ENCODE results near the gene EHBP1L1.

EHBP1L1 gene

DNA sequence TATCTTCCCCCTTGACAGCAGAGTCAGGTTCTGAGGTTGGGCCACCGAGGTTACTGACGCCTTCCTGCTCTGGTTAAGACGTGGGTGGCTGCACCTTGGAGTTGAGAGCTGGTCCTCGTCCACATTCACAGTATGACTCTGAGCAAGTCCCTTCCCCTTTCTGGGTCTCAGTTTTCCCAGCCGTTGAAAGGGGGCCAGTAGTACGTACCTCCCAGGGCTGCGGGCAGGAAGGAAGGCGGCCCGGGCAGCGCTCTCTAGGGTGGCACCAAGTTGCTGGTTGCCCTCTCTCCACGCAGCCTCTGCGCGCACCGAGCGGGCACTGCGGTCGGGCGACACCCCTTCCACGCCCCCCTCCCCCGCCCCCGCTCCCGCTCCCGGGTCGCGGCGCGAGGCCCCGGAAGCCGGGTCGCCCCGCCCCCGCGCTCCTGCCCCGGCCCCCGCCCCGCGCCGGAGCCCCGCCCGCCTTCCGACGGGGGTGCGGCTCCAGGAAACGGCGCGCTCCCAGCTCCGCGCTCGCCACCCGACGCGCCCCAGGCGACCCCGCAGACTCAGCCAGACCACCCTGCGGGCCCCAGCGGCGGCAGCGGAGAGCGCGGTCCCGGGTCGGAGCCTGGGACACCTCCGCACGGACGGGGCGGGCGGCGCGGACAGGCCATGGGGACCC is at the start of gene EHBP1L1:
EHBP1L1 (plus strand) TSS at position 486 of the 664 bp plus-strand sequence. CDS start 250 bp downstream, outside the sequence.
- DNase-seq (ENCODE audit: low read depth in 1 of 2, low spot score in 1 of 2): peak; percentile 57 to 74

- DNase-seq (ENCODE audit: low read depth in 1 of 2, low spot score in 1 of 2): no peak
Observed at GRCh38 chr11:65526744-65527143, 49.1 kb upstream of the EHBP1L1 start.

- no peak for DNase-seq (ENCODE audit: low read depth in 1 of 2, low spot score in 1 of 2)
Observed at GRCh38 chr11:65528819-65529350, 47.0 kb upstream of the EHBP1L1 start.

DNA sequence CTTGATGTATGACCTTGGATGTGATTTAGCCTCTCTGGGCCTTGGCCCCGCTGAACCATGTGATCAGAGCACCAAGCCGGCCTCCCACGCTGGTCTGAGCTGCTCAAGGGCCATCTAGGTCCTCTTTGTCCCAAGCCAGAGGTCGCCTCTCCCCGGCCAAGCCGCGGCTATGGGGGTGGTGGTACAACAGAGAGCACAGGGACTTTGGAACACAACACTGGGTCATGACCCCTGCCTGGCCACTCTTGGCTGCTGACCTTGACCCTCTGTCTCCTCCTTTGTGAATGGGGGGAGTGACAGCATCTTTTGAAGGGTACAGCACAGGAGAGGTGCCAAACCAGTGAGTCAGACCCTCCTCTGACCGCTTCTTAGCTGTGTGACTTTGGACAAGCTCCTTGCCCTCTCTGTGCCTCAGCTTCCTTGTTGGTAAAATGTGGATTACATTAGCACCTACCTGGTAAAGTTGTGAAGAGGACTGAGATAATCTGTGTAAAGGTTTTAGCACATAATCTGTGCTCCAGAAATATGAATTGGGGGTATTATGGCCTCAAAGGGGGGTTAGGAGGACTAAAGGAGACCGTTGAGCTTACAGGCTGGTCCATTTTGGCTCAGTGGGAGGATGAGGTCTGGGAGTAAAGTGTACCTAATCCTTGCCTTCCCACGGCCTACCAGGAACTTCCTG is 46.2 kb upstream of the EHBP1L1 start:
- DNase-seq (ENCODE audit: low read depth in 1 of 2, low spot score in 1 of 2): no peak

- DNase-seq (ENCODE audit: low read depth in 1 of 2, low spot score in 1 of 2): no peak
Observed at GRCh38 chr11:65530157-65530496, 45.7 kb upstream of the EHBP1L1 start.

GRCh38 chr11:65532388-65533064 is 43.3 kb upstream of the EHBP1L1 start:
- no peak for DNase-seq (ENCODE audit: low read depth in 1 of 2, low spot score in 1 of 2)

DNA sequence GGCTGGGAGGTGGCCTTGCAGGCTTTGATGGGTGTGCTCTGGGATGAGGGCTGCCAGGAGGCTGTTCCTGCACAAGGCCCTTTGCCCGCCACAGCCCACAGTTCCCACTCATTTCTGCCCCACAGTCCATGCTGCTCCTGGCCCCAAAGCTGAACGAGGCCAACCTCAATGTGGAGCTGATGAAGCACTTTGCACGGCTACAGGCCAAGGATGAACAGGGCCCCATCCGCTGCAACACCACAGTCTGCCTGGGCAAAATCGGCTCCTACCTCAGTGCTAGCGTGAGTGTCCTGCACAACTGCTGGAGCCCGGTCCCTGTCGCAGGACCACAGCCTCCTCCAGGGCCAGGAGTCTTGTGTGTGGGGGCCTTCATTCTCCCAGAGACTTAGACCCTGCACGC is 40.8 kb upstream of the EHBP1L1 start:
- DNase-seq (ENCODE audit: low read depth in 1 of 2, low spot score in 1 of 2): no peak

- no peak for DNase-seq (ENCODE audit: low read depth in 1 of 2, low spot score in 1 of 2)
Observed at GRCh38 chr11:65536412-65537295, 39.2 kb upstream of the EHBP1L1 start.

GRCh38 chr11:65537296-65537597 is 38.6 kb upstream of the EHBP1L1 start:
- no peak for DNase-seq (ENCODE audit: low read depth in 1 of 2, low spot score in 1 of 2)

- DNase-seq (ENCODE audit: low read depth in 1 of 2, low spot score in 1 of 2): no peak
Observed at GRCh38 chr11:65537620-65538231, 38.1 kb upstream of the EHBP1L1 start.

GRCh38 chr11:65538232-65538914 is 37.5 kb upstream of the EHBP1L1 start:
- DNase-seq (ENCODE audit: low read depth in 1 of 2, low spot score in 1 of 2): no peak

DNA sequence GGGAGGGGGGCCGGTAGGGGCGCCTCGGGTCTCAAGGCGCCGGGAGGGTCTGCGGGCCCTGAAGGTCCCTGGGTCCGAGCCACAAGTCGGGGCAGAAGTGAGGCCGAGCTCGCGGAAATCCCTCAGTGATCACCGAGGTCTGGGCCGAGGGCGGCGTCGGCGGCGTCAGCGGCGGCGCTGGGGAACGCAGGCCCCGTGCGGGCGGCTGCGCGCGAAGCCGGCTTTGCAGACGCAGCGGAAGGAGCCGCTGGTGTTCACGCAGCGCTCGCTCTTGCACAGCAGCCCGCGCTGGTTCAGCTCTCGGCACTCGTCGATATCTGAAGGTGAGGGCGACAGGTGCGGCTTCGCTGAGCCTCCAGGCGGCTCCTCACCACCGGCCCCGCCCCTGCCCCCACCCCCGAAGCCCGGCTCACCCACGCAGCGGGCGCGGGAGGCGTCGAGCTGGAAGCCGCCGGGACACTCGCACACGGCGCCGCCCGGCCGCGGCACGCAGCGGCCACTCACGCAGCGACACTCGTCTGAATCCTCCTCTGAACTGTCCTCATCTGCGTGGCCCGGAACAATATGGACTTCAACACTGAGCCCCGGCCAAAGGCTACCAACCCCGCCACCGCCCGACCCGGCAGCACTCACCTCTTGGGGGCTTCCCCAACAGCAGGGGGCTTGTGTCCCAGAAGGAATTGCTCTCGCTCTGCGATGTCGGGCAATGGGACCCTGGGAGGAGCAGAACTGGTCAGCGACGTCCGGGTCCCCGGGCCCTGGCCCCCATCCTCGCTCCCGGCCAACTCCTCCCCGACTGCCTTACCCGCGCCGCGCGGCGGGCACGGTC is 36.7 kb upstream of the EHBP1L1 start:
- no peak for DNase-seq (ENCODE audit: low read depth in 1 of 2, low spot score in 1 of 2)

DNA sequence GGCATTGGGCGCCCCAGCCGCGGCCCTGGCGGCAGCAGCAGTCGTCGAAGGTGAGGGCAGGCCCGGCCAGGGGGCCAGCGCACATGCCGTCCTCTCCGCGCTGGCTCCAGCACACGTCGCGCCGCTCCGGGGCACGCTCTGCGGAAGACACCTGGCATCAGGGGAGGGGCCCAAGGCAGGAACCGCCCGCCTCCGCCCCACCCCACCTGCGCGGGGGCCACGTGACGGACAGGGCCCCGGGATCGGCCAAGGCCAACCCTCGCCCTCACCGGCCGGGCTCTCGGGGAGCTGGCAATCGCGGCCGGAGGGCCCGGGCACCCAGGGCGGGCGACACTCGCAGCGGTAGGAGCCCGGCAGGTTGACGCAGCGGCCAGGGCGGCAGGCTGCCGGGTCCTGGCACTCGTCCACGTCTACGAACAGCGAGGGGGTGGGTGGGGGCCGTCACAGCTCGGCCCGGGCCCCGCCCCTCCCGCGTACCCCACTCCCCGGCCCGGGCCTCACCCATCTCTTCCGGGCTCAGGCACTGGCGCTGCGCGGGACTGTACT is 36.0 kb upstream of the EHBP1L1 start:
- no peak for DNase-seq (ENCODE audit: low read depth in 1 of 2, low spot score in 1 of 2)

DNA sequence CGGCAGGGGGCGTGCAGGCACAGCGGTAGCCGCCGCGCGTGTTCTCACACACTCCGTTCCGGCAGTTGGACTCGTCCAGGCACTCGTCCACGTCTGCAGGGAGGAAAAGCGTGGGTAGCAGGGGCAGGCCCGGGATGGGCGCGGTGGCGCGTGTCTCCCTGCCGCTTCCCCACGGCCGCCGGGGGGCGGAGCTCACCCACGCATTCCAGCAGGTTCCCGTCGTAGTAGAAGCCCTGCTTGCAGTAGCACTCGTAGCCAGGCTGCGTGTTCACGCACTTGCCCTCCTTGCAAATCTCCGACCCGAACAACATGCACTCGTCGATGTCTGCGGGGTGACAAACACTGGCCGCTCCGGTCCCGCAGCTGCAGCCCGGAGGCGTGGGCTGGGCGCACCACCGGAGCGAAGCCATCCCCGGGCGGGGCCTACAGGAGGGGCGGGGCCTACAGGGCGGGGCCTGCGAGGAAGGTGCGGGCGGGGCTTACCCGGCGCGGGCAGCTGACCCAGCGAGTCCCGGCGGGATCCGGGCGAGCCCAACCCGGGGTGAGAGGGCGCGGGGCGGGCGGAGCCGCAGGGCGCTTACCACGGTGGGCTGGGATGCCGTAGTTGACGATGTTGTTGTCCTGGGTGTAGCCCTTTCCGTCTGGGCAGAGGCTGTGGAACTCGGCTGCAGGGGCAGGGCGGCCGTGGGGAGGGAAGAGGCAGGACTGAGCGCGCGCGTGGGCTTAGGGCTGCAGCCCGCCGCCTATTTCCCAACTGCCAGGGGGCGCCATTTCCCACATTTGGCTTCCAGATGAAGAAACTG is 35.4 kb upstream of the EHBP1L1 start:
- peak; percentile 82 to 86 for DNase-seq (ENCODE audit: low read depth in 1 of 2, low spot score in 1 of 2)

DNA sequence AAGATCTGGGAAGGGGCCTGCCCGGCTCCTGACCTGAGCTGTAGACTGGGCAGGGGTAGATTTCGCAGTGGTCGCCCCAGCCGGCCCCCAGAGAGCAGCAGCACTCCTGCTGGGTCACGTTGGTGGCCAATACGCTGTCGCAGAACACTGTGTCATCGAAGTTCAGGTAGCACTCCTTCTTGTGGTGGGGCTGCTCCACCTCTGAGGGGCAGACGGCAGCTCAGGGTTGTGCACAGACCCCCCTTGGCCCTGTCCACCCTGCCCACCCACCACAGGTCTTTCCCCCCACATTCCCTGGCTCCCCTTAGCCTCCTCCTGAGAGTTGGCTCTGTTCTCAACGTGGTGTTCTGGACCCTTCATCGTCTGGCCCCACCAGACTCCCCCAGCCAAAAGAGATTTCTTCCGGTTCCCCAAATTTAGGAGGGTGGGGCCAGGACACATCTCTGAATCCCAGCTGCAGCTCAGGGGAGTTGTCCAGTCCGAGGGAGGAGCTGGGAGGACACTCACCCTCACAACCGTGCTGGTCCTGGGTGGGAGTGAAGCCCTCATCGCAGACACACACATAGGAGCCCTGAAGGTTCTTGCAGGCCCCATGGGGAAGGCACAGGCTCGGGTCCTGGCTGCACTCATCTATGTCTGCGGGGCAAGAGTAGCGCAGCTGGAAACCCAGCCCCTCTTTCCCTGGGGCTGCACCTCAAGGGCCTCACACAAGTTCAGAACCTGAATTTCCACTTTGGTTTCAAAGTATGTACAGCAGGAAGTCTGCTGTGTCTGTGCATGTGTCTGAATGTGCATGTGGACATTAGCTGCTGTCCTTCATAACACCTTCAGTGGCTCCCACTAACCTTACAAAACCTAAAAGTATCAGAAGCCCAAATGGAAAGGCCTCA is 34.5 kb upstream of the EHBP1L1 start:
- DNase-seq (ENCODE audit: low read depth in 1 of 2, low spot score in 1 of 2): no peak

DNA sequence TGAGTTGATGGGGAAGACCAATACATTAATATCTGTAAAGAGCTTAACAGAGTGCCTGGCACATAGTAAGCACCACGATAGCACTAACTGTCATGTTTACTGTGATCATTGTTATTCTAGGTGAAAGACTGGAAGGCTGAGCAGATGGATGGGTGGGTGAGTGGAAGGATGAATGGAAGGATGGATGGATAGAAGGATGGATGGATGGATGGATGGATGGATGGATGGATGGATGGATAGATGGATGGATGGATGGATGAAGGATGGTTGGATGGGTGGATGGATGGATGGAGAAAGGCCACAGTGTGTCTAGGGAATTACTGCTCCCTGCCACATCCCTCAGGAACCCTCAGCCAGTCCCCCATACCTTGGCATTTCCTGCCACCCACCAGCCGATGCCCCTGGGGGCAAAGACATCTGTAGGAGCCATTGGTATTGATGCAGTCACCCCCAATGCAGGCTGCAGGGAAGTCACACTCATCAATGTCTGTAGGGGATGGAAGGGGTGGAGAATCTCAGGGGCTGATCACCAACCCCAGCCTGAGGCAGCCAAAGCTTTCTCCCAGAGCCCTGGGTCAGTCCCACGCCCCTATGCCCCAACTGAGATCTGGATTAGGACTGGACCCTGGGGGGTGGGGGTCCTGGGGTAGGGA is 33.0 kb upstream of the EHBP1L1 start:
- DNase-seq (ENCODE audit: low read depth in 1 of 2, low spot score in 1 of 2): no peak

- DNase-seq (ENCODE audit: low read depth in 1 of 2, low spot score in 1 of 2): no peak
Observed at GRCh38 chr11:65545853-65546216, 30.0 kb upstream of the EHBP1L1 start.
